ENCODE data around the gene MTX3. TPM values are rescaled to one million over a fixed set of nuclear protein-coding genes. Genes with fewer than 3 reads are reported as not detected.

MTX3 gene
- total RNA-seq, 1 donor from 2014 or later, result 18.8 TPM

DNA sequence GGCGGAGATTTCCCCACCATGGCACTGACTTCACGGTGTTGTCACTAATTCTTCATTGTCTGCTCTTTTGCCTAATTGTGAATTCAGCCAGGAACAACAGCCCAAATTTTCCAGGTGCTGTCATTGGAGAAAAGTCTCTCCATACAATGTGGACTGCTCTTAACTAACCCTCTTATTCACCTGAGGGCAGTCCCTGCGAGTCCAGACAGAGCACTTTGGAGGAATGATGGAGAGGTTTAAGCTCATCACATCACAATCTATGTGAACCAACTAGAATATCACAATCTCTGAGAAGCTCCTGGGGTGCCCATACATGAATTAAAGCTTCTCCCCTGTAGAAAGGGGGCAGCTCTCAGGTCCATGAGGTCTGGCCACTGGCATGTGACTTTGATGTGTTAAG, 56.4 kb downstream of the MTX3 start:
- no peak for DNase-seq

DNA sequence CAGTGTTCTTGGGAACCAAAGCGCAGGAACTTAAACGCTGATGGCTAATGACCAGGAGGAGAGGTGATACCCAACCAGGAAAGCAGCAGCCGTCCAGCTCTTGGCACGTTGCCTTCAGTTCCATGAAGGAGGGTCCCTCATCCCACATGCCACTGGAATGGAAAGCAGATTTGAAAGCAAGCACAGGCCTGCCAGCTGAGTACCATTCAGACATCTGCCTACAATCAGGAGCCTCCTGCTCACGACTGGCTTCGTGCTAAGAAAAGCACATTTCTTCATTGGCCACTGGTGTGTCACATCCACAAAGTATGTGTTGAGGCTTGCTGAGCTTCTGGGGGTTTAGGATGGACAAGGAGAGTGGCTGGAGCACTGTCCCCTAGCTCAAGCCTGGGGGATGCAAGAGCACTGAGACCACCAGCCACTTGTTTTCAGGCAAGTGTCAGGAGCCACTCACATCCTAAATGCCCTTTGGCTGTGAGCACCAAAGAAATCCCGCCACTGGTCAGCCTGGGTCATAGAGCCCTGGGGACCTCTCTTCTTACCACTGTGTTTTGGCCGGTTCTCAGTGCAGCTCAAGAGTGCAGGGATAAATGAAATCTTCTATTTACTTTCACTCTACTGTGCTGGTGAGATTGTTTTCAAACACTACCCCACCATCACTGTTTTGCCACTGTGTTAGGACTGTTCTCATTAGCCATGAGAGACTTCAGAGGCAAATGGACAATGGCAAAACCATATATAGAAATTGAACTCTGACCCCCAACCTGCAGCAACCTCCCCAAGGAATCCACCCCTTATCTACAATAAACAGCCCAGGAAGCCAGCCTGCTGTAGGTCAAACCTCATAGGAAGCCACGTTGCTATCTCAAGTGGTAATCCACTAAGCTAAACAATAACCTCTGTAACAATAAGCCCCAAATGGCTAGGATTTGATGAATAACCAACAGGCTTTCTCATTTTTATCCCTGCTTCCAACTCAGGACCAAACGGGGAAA, 58.3 kb downstream of the MTX3 start:
- DNase-seq, result peak; percentile 17

DNA sequence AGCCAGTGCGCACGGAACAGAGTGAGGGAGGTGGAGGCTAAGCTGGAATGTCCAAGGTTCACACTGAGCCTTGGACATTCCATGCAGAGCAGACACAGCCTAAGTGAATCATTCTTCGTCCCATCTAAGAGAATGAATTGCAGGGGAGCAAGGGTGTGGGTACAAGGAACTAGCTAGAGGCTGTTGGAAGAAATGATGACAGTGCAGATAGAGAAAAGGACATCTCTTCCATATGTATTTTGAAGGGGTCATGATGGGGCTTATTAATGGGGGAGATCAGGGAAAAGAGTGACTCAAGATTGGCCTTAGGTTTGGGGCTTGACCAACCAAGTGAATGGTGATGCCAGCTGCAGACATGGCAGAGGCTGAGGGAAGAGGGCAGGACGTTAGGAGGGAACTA, 59.2 kb downstream of the MTX3 start:
- DNase-seq, result no peak

DNA sequence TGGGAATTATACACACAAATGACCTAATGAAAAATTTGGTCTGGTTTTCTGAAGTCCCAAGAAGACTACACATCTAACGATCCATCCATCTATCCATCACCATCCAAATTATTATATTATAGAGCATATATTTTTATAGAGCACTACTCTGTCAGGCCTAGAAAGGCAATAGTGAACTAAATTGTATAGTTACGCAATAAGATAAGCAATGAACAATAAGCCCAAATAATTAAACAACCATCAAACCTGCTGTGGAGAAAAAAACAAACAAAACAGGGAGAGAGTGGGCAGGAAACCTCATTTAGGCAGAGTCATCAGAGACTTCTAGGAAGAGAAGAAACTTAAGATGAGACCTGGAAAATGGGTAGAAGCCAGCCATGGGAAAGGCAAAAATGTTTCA, 59.7 kb downstream of the MTX3 start:
- no peak for DNase-seq

DNA sequence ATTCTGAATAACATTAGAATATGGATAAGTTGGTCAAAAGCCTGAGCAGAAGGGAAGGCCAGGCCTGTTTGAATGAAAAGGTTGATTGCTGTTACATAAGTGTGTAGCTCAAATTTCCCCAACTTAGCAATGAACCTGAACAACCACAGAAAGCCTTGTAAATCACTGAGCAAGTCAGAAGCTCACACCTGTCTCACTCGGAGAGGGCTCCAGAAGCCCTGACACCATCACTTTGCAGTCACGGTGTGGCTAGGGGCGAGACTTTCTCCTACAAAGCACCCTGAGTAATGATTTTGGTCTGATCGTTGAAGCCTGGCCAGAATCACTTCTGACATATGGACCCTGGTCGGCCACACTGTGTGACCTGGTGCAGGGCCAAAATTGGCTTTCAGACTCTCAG, 62.0 kb downstream of the MTX3 start:
- no peak for DNase-seq

Small RNA genes lying within 50 kb of the gene (small RNA-seq; reads per million reads assigned to genes)
- not detected for gene TRMT112P2 (ENCODE audit: low replicate concordance)

Other genes with a start within 250 kb of the MTX3 start
- gene THBS4, start 44.1 kb upstream of the MTX3 start, total RNA-seq, result 12.3 TPM

Measured in skin of body (tissue), 3 donors.